ENCODE data around the gene TTC7B. TPM values are rescaled to one million over a fixed set of nuclear protein-coding genes. Genes with fewer than 3 reads are reported as not detected.

The TTC7B gene
- total and polyA plus RNA-seq, 2 of the 8 experiments (the other 6 are each of a cell fraction or from before 2014, with no cell fraction given): 23.7 to 34.0 TPM

GRCh38 chr14:90603841-90604240 lies 212.4 kb downstream of the TTC7B start:
- Histone ChIP-seq H3K4ac (replicated peaks; ENCODE audit: insufficient read length, low read depth, low read length) (no peak overlapping the region), H4K5ac (ENCODE audit: insufficient read length, low read depth, low read length) (no peak overlapping the region), H3K36me3 (ENCODE audit: control insufficient read depth in 2 of 4, insufficient read depth in 4 of 4, low read length in 3 of 4) (no peaks in the 10 kb centered on the region), H2BK5ac (ENCODE audit: low read depth, low read length) (no peak overlapping the region), H2AK5ac (ENCODE audit: low read depth, low read length) (no peak overlapping the region), H2BK12ac (ENCODE audit: low read depth, low read length) (no peak overlapping the region), H3K79me1 (ENCODE audit: low read depth, low read length) (no peaks in the 10 kb centered on the region), H3K79me2 (ENCODE audit: control insufficient read depth in 1 of 2, insufficient read depth in 2 of 2, low read length in 2 of 2) (no peaks in the 10 kb centered on the region), H4K20me1 (replicated peaks in 1 of 2; ENCODE audit: control insufficient read depth in 1 of 2, insufficient read depth in 2 of 2, low read length in 2 of 2) (no peaks in the 10 kb centered on the region), H3K9me3 (ENCODE audit: insufficient read depth in 2 of 2, low read depth in 1 of 2, low read length in 1 of 2) (no peaks in the 10 kb centered on the region), H4K91ac (replicated peaks; ENCODE audit: insufficient read length, low read length) (peak overlapping the region; percentile 0), H3K4me2 (ENCODE audit: insufficient read depth in 1 of 2, low read depth in 2 of 2, low read length in 2 of 2) (no peak overlapping the region), H3K56ac (replicated peaks; ENCODE audit: insufficient read length, low read depth, low read length) (no peak overlapping the region), H3K18ac (ENCODE audit: extremely low read depth, low read length) (no peak overlapping the region; the same call in 1 of the 2 replicates), H4K8ac (ENCODE audit: extremely low read depth, insufficient read depth, low read length) (no peak overlapping the region), H3K4me3 (ENCODE audit: extremely low read depth in 1 of 4, insufficient read depth in 2 of 4, low read depth in 3 of 4, low read length in 4 of 4) (no peak overlapping the region), H3K23me2 (ENCODE audit: low read depth, low read length) (no peaks in the 10 kb centered on the region), H2AFZ (ENCODE audit: low read length) (no peak overlapping the region), H3K9ac (replicated peaks in 1 of 4; ENCODE audit: extremely low read depth in 1 of 4, low read depth in 3 of 4, low read length in 3 of 4) (no peak overlapping the region), H2BK120ac (replicated peaks; ENCODE audit: low read depth, low read length) (no peak overlapping the region), H3K4me1 (replicated peaks in 1 of 4; ENCODE audit: control insufficient read depth in 3 of 4, insufficient read depth in 4 of 4, low read length in 3 of 4) (peaks cover 12 to 34% (median 26%) of the 10 kb centered on the region in 4 experiments; a peak in 6 of 7 replicates), H2BK15ac (ENCODE audit: low read length) (no peak overlapping the region), H3K14ac (ENCODE audit: insufficient read length) (no peak overlapping the region), H3K23ac (ENCODE audit: insufficient read length) (no peak overlapping the region), H3K27ac (ENCODE audit: low read depth, low read length) (no peak overlapping the region), H3K27me3 (replicated peaks in 1 of 4; ENCODE audit: control insufficient read depth in 3 of 4, extremely low read depth in 1 of 4, insufficient read depth in 3 of 4, low read length in 3 of 4) (no peaks in the 10 kb centered on the region), H2BK20ac (ENCODE audit: low read length) (peak overlapping the region; percentile 51; the same call in 1 of the 2 replicates)
- no peak for DNase-seq (ENCODE audit: low read depth in 1 of 2, low spot score in 2 of 2)
- FAIRE-seq: no peak
- ChIA-PET CTCF (ENCODE audit: partially characterized antibody) (no interaction called here), POLR2A (ENCODE audit: partially characterized antibody) (interaction anchor here (0.6 kb wide), 1 partner anchor 1196 kb away, joined by 3 read pairs; no protein-coding TSS in a partner anchor)
- WGBS, 2 experiments (ENCODE audit: extremely low coverage in 1 of 2, insufficient coverage in 1 of 2, insufficient read length in 1 of 2, insufficient replicate concordance in 2 of 2, low coverage in 1 of 2, low lambda C conversion rate in 2 of 2, missing lambda C conversion rate in 1 of 2): 78% methylated on average over 3 of the region's 3 CpGs; no CpG with 5 or more reads in 1 of the 2 experiments
- TF ChIP-seq SP2 (IDR thresholded peaks at IDR 0.05; ENCODE audit: low read length) (no peak), RNF2 (IDR thresholded peaks at IDR 0.05; ENCODE audit: borderline replicate concordance, low read depth, low read length, missing control alignments, poor library complexity, severe bottlenecking) (no peak), BRCA1 (IDR thresholded peaks at IDR 0.05; ENCODE audit: low read depth, low read length) (no peak)
